ENCODE data around the gene HNRNPK.
A peak's percentile ranks its signal among the peaks of the same experiment; 100 is the strongest.
"Not testable (repeated sequence)": the region's sequence is repeated elsewhere in the genome, so short reads cannot be mapped to it uniquely, and the experiment has no call there.

HNRNPK gene

GRCh38 chr9:83976372-83976771 lies 3.6 kb downstream of the HNRNPK start:
- no peak for DNase-seq (ENCODE audit: low read depth)

DNA sequence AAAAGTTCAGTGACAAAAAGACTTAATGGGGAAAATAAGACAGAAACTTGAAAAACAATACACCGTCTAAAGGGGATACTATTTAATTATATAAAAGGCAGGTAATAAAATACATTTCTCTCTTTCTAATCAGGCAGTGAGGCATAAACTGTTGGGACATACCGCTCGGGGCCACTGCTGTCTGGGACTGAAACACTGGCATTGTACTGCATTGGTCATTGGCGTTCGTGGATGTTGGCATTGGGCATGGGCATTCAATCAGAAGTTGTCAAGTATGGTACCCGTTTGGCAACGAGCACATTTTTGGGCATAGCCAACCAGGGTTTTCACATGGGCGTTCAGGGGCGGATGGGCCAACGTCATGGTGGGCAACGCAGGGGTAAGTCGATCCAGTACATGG lies 4.7 kb downstream of the HNRNPK start:
- no peak for DNase-seq (ENCODE audit: low read depth)

GRCh38 chr9:83972286-83972685 lies 7.7 kb downstream of the HNRNPK start:
- no peak for DNase-seq (ENCODE audit: low read depth)

DNA sequence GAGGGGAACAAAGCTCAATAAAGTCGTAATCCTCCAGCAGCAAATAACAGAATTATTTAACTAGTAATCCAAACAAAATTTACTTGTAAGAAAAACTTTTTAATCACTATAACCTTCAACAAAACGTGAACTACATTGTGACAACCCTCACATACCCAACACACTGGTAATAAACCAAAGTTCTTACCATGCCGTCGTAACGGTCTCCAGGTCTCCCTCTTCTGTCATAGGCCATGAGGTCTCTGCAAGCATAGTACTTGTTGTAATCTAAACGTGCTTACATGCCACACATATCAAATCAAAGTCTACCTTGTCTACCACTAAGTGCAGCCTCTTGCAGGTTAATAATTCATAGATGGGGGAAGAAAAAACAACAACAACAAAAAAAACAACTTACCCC lies 8.5 kb downstream of the HNRNPK start:
- DNase-seq (ENCODE audit: low read depth), result no peak

DNA sequence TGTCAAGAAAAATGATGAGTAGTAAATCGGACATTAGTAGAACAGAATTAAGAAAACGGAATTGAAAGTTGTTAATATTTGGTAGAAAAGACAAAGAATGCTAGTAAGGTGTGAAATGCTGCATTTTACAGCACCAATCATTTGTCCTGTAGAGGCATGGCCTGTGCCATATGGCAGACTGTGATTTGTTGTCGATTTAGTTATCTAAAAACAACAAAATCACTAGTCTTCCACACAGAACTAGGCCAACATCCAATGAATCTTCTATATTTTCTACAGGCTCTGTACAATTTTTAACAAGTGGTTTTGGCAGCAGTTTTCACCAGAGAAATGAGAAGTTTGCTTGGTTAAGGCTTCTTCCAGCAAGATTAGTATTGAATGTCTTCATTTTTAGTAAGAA lies 10.4 kb downstream of the HNRNPK start:
- no peak for DNase-seq (ENCODE audit: low read depth)

GRCh38 chr9:83967073-83967472 lies 12.9 kb downstream of the HNRNPK start:
- DNase-seq (ENCODE audit: low read depth), result no peak

DNA sequence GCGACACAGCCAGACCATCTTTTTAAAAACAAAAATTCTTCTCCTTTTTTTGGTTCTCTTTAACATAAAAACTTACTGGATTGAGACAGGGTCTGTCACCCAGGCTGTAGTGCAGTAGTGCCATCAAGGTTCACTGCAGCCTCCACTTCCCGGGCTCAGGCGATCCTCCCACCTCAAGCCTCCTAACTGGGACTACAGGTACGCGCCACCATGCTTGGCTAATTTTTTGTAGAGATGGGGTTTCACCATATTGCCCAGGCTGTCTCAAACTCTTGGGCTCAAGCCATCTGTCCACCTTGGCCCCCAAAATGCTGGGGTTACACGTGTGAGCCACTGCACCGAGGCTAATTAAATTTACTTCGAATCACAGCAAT lies 13.8 kb downstream of the HNRNPK start:
- DNase-seq (ENCODE audit: low read depth), result no peak

GRCh38 chr9:83965350-83966208 lies 14.4 kb downstream of the HNRNPK start:
- no peak for DNase-seq (ENCODE audit: low read depth)

GRCh38 chr9:83964973-83965349 lies 15.1 kb downstream of the HNRNPK start:
- DNase-seq (ENCODE audit: low read depth), result no peak

DNA sequence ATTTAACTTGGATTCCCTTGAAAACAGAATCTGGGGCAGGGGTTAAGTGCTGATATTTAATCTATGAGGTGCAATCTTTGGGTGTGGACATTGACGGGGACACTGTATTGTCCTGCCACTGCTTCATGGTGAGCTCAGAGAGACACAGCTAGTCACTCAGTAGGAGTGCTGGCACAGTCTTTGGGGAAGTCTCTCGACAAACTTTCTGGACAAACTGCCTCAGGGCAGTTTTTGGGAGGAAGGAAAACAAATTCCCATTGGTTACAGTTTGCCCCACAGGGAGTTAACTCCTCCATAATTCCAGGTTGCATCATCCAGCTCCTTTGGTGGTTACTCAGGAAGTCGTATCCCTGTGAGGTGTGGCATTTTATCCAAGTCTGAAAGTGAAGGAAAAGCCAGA lies 17.9 kb downstream of the HNRNPK start:
- no peak for DNase-seq (ENCODE audit: low read depth)

DNA sequence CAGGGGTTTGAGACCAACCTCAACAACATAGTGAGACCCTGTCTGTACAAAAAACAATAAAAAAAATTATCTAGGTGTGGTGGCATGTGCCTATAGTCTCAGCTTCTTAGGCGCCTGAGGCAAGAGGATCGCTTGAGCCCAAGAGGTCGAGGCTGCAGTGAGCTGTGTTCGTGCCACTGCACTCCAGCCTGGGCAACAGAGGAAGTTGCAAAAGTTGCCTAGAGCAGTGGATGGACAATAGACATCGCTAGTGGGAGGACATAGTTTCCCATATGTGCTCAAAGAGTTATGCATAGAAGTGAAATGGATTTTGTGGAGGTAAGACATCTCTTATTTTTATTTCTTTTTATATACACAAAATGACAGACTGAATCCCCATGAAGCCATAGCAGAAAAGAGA lies 19.0 kb downstream of the HNRNPK start:
- no peak for DNase-seq (ENCODE audit: low read depth)

DNA sequence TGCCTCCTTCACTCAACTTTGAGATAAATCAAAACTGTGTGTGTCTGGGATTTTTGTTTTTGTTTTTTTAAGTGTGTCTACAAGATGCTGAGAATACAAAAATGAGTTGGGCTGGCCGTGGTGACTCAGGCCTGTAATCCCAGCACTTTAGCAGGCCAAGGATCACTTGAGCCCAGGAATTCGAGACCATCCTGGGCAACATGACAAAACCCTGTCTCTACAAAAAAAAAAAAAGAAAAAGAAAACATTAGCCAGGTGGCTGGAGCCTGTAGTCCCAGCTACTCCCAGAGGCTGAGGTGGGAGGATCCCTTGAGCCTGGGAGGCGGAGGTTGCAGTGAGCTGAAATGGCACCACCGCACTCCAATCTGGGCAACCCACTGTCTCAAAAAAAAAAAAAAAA lies 21.0 kb downstream of the HNRNPK start:
- DNase-seq (ENCODE audit: low read depth), result peak; percentile 76

DNA sequence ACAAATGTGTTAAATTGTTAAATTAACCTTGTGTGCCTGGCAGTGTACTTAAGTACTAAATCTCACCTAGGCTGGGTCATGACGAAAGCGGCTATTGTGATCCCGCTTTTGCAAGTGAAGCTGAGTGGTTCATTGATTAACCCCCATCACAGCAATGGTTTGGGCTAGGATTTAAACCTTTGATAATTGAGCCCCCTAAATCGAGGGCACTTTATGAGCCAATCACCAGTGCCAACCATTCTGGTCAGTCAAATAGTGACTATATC lies 22.8 kb downstream of the HNRNPK start:
- DNase-seq (ENCODE audit: low read depth), result no peak

DNA sequence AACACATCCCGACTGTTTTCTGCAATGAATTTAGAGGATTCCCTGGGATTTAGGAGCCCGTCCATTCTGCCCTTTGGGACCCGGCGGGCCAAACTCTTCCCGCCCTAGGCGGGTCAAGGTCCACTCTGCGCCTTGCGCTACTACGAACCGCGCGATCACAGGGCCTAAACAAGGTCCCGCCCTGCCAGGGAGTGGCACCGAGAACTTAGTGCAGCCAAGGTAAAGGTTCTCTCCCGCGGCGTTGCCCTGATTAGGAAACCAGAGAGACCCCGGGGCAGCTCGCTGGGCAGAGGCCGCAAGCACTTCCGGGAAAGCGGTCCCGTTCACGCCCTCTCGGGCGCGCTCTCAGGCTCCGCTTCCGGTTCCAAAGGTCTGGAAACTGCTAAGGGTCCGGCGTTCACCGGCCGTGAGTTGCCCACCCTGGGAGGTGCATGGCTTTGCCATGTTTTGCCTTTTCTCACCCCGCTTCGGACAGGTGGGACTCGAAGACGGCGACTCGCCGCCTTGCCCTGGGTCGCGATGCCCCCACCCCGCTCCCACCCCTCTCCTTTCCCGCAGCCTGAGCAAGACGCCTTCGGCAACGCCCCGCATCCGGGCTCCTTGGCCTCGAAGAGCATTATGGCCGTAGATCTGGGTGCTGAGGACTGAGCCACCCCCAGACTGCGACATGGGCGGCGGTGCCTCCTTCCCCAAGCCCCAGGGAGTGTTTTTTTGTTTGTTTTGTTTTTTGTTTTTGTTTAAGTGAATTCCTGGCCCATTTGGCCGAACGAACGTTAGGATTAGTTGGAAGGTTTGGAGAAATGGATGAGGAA lies 23.4 kb downstream of the HNRNPK start:
- DNase-seq (ENCODE audit: low read depth), result no peak

GRCh38 chr9:83956086-83956435 lies 24.0 kb downstream of the HNRNPK start:
- no peak for DNase-seq (ENCODE audit: low read depth)

- not testable (repeated sequence) for DNase-seq (ENCODE audit: low read depth)
Measured at GRCh38 chr9:83948096-83948495, 31.9 kb downstream of the HNRNPK start.

DNA sequence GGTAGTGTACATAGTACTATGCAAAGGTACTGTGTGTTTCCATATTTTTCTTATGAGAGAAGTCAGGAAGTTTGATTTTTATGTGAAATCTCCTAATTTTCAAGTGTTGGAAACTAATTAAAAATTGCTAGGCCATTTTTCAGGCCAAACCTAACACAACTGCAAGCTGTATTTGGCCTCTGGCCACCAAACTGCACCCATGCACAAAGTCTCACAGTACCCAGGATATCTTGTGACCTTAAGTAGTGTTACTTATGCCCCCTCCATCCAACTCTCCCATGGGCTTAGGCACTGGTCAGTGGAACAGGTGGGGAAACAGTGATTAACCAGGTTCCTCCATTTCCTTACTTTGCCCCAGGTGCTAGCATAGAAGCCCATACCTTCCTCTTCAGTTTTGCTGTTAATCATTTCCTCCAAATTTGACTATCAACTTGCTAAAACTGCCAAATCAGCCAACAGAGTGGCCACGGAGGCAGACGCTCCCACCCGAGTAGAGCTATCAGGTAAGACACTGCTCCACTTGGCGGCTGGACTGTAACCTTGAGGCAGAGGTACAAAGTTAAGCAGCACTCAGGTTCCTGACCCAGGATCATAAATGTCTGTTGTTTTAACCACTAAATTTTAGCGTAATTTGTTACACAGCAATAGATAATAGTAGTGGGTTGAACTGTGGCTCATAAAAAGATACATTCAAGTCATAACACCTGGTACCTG lies 39.3 kb downstream of the HNRNPK start:
- no peak for DNase-seq (ENCODE audit: low read depth)

GRCh38 chr9:83937861-83938455 lies 42.1 kb downstream of the HNRNPK start:
- no peak for DNase-seq (ENCODE audit: low read depth)

DNA sequence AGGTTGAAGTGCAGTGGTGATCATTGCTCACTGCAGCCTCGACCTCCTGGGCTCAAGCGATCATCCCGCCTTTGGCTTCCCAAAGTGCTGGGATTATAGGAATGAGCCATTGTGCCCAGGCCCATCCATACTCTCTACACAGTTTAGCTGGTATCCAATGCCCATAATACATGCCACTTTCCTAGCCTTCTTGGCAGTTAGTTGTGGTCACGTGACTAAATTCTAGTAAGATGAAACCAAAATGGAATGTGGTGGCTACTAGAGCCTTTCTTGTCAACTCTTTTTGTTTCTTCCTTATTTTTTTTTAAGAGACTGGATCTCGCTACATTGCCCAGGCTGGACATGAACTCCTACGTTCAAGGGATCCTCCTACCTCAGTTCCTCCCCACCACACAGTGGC lies 43.5 kb downstream of the HNRNPK start:
- no peak for DNase-seq (ENCODE audit: low read depth)

DNA sequence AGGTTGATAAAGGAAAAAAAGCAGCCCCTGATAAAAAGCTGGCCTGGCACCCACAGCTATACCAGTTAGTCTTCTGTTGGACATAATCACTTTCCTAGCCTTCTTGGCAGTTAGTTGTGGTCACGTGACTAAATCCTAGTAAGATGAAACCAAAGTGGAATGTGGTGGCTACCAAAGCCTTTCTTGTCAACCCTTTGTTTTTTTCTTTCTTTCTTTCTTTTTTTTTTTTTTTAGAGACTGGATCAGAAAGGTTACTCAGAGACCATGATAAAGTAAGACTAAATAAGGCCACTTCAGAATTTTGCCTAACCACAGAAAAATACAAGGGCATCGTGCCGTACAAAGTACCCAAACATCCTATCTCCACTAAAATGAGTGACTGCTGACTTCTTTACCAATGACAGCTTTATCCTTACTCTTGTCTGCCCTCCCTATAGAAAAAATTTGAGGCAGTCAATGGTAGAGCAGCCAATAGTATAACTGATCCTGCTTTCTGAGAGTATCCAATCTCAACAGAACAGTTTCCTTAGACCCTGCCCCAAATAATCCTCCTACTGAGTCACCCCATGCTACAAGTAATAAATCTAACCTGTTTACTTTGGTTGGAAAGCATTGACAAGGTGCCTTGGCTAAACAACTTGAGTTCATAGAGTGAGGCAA lies 44.6 kb downstream of the HNRNPK start:
- DNase-seq (ENCODE audit: low read depth), result peak; percentile 72

DNA sequence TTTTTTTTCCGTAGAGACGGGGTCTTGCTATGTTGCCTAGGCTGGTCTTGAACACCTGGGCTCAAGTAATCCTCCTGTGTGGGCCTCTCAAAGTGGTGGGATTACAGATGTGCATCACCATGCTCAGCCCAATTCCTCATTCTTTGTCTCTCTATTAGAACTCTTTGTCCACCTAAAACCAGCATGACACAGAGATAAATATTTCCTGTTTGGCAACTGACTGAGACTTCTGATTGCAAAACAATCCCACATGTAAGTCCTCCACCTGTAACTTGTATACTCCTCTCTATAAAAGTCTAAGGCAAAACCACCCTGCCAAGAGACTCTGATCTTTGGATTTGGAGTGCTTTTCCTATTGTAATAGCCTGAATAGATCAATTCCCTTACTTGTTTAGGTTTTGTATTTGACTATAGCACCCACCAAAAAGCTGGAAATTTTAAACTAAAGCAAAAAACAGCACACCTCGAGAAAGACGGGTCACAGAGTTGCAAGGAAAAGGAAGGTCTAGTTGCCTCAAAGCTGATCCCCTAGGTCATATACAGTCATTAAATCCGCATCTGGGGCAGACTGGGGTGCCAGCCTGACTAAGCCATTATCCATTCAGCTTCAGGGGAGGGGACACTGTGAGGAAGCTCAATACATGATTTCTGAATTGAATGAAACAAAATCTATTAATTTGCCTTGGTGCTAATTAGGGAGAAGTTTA lies 45.3 kb downstream of the HNRNPK start:
- DNase-seq (ENCODE audit: low read depth), result no peak

GRCh38 chr9:83933790-83934189 lies 46.2 kb downstream of the HNRNPK start:
- no peak for DNase-seq (ENCODE audit: low read depth)

All from stromal cell of bone marrow (primary cell).